Lower leg skin (tissue), 3 donors: Measurements from ENCODE around the gene SUN2.

Experiments used
- POLR2A ChIP-seq, 2 donors: fragments of 450-650 bp; IDR thresholded peaks; one replicate each; pipeline ENCODE4 v1.6.1; 2016 to 2017; ENCODE audit warnings: antibody characterized with exemption in 2 of 2, mild to moderate bottlenecking in 1 of 2, moderate library complexity in 1 of 2
- TF ChIP-seq, protein P1 (sequence below), 3 donors: fragments of 450-650 bp; IDR thresholded peaks; one replicate each; pipeline ENCODE4 v1.5.1; 2016; ENCODE audit warnings: antibody characterized with exemption in 3 of 3, mild to moderate bottlenecking in 3 of 3, moderate library complexity in 2 of 3

- TF ChIP-seq, protein P1, sequence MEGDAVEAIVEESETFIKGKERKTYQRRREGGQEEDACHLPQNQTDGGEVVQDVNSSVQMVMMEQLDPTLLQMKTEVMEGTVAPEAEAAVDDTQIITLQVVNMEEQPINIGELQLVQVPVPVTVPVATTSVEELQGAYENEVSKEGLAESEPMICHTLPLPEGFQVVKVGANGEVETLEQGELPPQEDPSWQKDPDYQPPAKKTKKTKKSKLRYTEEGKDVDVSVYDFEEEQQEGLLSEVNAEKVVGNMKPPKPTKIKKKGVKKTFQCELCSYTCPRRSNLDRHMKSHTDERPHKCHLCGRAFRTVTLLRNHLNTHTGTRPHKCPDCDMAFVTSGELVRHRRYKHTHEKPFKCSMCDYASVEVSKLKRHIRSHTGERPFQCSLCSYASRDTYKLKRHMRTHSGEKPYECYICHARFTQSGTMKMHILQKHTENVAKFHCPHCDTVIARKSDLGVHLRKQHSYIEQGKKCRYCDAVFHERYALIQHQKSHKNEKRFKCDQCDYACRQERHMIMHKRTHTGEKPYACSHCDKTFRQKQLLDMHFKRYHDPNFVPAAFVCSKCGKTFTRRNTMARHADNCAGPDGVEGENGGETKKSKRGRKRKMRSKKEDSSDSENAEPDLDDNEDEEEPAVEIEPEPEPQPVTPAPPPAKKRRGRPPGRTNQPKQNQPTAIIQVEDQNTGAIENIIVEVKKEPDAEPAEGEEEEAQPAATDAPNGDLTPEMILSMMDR (IDR thresholded peaks at IDR 0.05), result no peak
- TF ChIP-seq POLR2A (IDR thresholded peaks at IDR 0.05), result no peak
These were observed at the start of gene SUN2 for GRCh38 chr22:38755911-38756532.
